K562 (cell line): ENCODE results near the gene UBE2QL1. TPM values are rescaled to one million over a fixed set of nuclear protein-coding genes. Genes with fewer than 3 reads are reported as not detected.

ENCODE experiments used
- ATAC-seq: fragments of 200-7000 bp; cut with Tn5 transposase; 3 replicates; pipeline ENCODE4 v1.9.1; 2020; ENCODE audit warnings: moderate library complexity
- BruUV-seq: library from RNA; stranded (reverse); fragments of 400-500 nt; replicated peaks from 2 replicates; lab custom pipeline; 2021; lab: Mats Ljungman, UMichigan
- CTCF ChIA-PET: fragments of 300-600 bp; formaldehyde crosslinking; extraction: SDS; loops from one replicate; lab custom pipeline; 2021; ENCODE audit warnings: low intra/inter-chr PET ratio; lab: Yijun Ruan, JAX
- POLR2A ChIA-PET: fragments of 300-600, 350-650 bp; sonication (Branson Sonifier 250); formaldehyde crosslinking; extraction: SDS; loops from one replicate; lab custom pipeline; 2021; ENCODE audit warnings: antibody characterized with exemption, inconsistent platforms; lab: Yijun Ruan, JAX
- DNase-seq, 4 experiments: peaks; one replicate each; pipeline versions ENCODE4 v3.0.0 to v3.0.0-alpha.2; 2011 to 2018; ENCODE audit warnings: low spot score in 3 of 4, mixed read lengths in 3 of 4; ENCODE audit errors: extremely low read depth in 1 of 4
- FAIRE-seq: peaks from 2 replicates; lab custom pipeline; 2011; peaks lifted over from hg19 to GRCh38; lab: Jason Lieb, UNC
- H2AFZ ChIP-seq: 2 replicates; pipeline ENCODE4 v1.6.0; 2011; ENCODE audit warnings: low read depth, low read length, control low read depth, inconsistent platforms
- H3K27ac ChIP-seq: fragments of 200-600 bp; 3 replicates; pipeline ENCODE4 v1.8.0; 2011; ENCODE audit warnings: low read depth, mild to moderate bottlenecking, control low read depth, inconsistent platforms, low read length, moderate library complexity, mixed read lengths; ENCODE audit errors: extremely low read depth
- H3K27me3 ChIP-seq, 2 experiments: fragments of 300-600 bp in 1 of 2; 2 replicates in 1 of 2; 3 replicates in 1 of 2; pipeline versions ENCODE4 v1.6.0 to v1.8.0; 2011; ENCODE audit warnings: inconsistent platforms in 2 of 2, low read length in 2 of 2, mild to moderate bottlenecking in 1 of 2, mixed read lengths in 1 of 2, moderate library complexity in 1 of 2; ENCODE audit not compliant: control insufficient read depth in 2 of 2, insufficient read depth in 2 of 2
- H3K36me3 ChIP-seq: fragments of 300-600 bp; 3 replicates; pipeline ENCODE4 v1.8.0; 2011; ENCODE audit warnings: mild to moderate bottlenecking, low read length, inconsistent platforms; ENCODE audit not compliant: control insufficient read depth, insufficient read depth
- H3K4me1 ChIP-seq, 2 experiments: fragments of 200-600 bp in 1 of 2; replicated peaks in 1 of 2; 2 replicates in 1 of 2; 3 replicates in 1 of 2; pipeline versions ENCODE4 v1.5.1 to v1.8.0; 2011; ENCODE audit warnings: inconsistent platforms in 2 of 2, low read length in 2 of 2, mild to moderate bottlenecking in 1 of 2, mixed read lengths in 1 of 2, moderate library complexity in 1 of 2; ENCODE audit not compliant: control insufficient read depth in 2 of 2, insufficient read depth in 2 of 2
- H3K4me2 ChIP-seq: 2 replicates; pipeline ENCODE4 v1.6.1; 2011; ENCODE audit warnings: low read length, control low read depth, inconsistent platforms, mixed read lengths; ENCODE audit not compliant: insufficient read depth
- H3K4me3 ChIP-seq: fragments of 200-600 bp; sonication (generic), shearing (Covaris generic); 2 replicates; pipeline ENCODE4 v1.5.1; 2016; ENCODE audit warnings: control low read depth, inconsistent platforms
- H3K79me2 ChIP-seq: fragments of 200-600 bp; 3 replicates; pipeline ENCODE4 v1.8.0; 2011; ENCODE audit warnings: low read length, inconsistent platforms; ENCODE audit not compliant: control insufficient read depth, insufficient read depth
- H3K9ac ChIP-seq, 2 experiments: 2 replicates each; pipeline versions ENCODE4 v1.6.0 to v1.6.1; 2011; ENCODE audit warnings: low read depth in 2 of 2, low read length in 2 of 2, control low read depth in 1 of 2, inconsistent platforms in 1 of 2, mild to moderate bottlenecking in 1 of 2, mixed read lengths in 1 of 2; ENCODE audit not compliant: insufficient read depth in 1 of 2
- H3K9me1 ChIP-seq: one replicate; pipeline ENCODE4 v1.6.0; 2011; ENCODE audit warnings: inconsistent platforms, mild to moderate bottlenecking, low read length, moderate library complexity; ENCODE audit not compliant: control insufficient read depth, insufficient read depth
- H3K9me3 ChIP-seq: replicated peaks from 2 replicates; pipeline ENCODE4 v1.5.1; 2011; ENCODE audit warnings: low read depth, low read length, inconsistent platforms; ENCODE audit not compliant: control insufficient read depth, insufficient read depth
- H4K20me1 ChIP-seq: replicated peaks from 2 replicates; pipeline ENCODE4 v1.6.1; 2011; ENCODE audit warnings: low read length, inconsistent platforms, mixed read lengths; ENCODE audit not compliant: control insufficient read depth, insufficient read depth
- ATF2 ChIP-seq: sonication (generic); formaldehyde crosslinking; IDR thresholded peaks from 2 replicates; pipeline ENCODE4 v1.8.1; 2022; ENCODE audit warnings: missing genetic modification reagents
- HEY1 ChIP-seq: fragments of 250-450 bp; sonication (Bioruptor Pico); IDR thresholded peaks from 2 replicates; pipeline ENCODE4 v1.5.0; 2020; ENCODE audit warnings: mild to moderate bottlenecking, moderate library complexity, borderline replicate concordance
- KAT2B ChIP-seq: IDR thresholded peaks from one replicate; pipeline ENCODE4 v1.6.1; 2012; ENCODE audit warnings: low read depth, mild to moderate bottlenecking, control low read depth, inconsistent platforms, low read length, moderate library complexity
- MCM5 ChIP-seq: fragments of 450-650 bp; IDR thresholded peaks from 2 replicates; pipeline ENCODE4 v1.6.1; 2016; ENCODE audit warnings: low read depth
- RFX5 ChIP-seq: IDR thresholded peaks from 2 replicates; pipeline ENCODE4 v1.6.1; 2011; ENCODE audit warnings: low read depth, mild to moderate bottlenecking, improper control_type of control experiment, low read length
- SETDB1 ChIP-seq: IDR thresholded peaks from one replicate; pipeline ENCODE4 v1.6.1; 2012; ENCODE audit warnings: low read length, control low read depth, inconsistent platforms
- SP1 ChIP-seq: sonication (generic); formaldehyde crosslinking; IDR thresholded peaks from 2 replicates; pipeline ENCODE4 v1.8.1; 2022; ENCODE audit warnings: mild to moderate bottlenecking, missing genetic modification reagents
- UBTF ChIP-seq, 2 experiments: IDR thresholded peaks; 2 replicates each; pipeline ENCODE4 v1.6.1; 2012; ENCODE audit warnings: improper control_type of control experiment in 2 of 2, low read depth in 2 of 2, low read length in 2 of 2, borderline replicate concordance in 1 of 2
- ZNF224 ChIP-seq: sonication (generic); formaldehyde crosslinking; IDR thresholded peaks from 2 replicates; pipeline ENCODE4 v1.8.0; 2022; ENCODE audit warnings: mild to moderate bottlenecking, missing genetic modification reagents
- ZNF586 ChIP-seq: fragments of 450-650 bp; formaldehyde crosslinking; conservative IDR thresholded peaks from 2 replicates; pipeline ENCODE4 v1.4.0; 2020; ENCODE audit warnings: mild to moderate bottlenecking, moderate library complexity
- ZNF644 ChIP-seq: fragments of 200-800 bp; sonication (Bioruptor generic); IDR thresholded peaks from 2 replicates; pipeline ENCODE4 v1.6.1; 2016; ENCODE audit warnings: low read depth, missing genetic modification characterization, missing compliant biosample characterization
- WGBS: fragments of 100-300 bp; shearing (Covaris generic); methylation state at CpG from one replicate; pipeline ENCODE4 v1.1.6; 2016; ENCODE audit warnings: low coverage, mixed read lengths; ENCODE audit not compliant: insufficient coverage; ENCODE audit errors: missing lambda C conversion rate; 5-methylcytosine and 5-hydroxymethylcytosine counted together
- in situ Hi-C: fragments of 300-500 bp; cut with MboI; formaldehyde crosslinking; loops from 4 replicates; pipeline ENCODE4 v1.15.0; 2018; ENCODE audit warnings: inconsistent platforms, mixed read lengths
- intact Hi-C: fragments of 100-400 bp; cut with micrococcal nuclease; formaldehyde crosslinking; loops from 2 replicates; pipeline ENCODE4 v1.14.2; 2022
- polyA plus RNA-seq, 8 experiments: library from polyadenylated mRNA; depleted of rRNA in 4 of 8; stranded (reverse) in 5 of 8; unstranded in 3 of 8; fragments of >200 nt; fragmentation: Nextera tagmentation in 2 of 8; fragmentation: Illumina TruSeq in 1 of 8; extraction: Ambion mirVana in 2 of 8; extraction: Trizol in 1 of 8; gene quantifications; 2 replicates each; pipeline versions ENCODE4 v1.2.1 to v1.2.3, GENCODE V29; 2011 to 2014; ENCODE audit warnings: inconsistent platforms in 1 of 8, missing spikeins in 1 of 8
- total RNA-seq, 7 experiments: library from RNA; depleted of rRNA in 6 of 7; stranded (reverse); fragments of >200 nt in 6 of 7; fragmentation: Illumina TruSeq in 2 of 7; extraction: Trizol in 2 of 7; gene quantifications; 2 replicates each; pipeline versions ENCODE4 v1.2.1 to v1.2.3, GENCODE V29; 2011 to 2021; ENCODE audit warnings: low replicate concordance in 1 of 7

UBE2QL1 gene
- total and polyA plus RNA-seq, 9 of the 15 experiments (the other 6 are each of a cell fraction or from before 2014, with no cell fraction given) = not detected

- Histone ChIP-seq H3K4me3 (no peak overlapping the region), H4K20me1 (no peaks in the 10 kb centered on the region), H3K9me3 (no peaks in the 10 kb centered on the region), H3K27ac (no peak overlapping the region), H3K9me1 (no peaks in the 10 kb centered on the region), H3K9ac (no peak overlapping the region), H3K36me3 (no peaks in the 10 kb centered on the region), H3K79me2 (no peaks in the 10 kb centered on the region), H2AFZ (no peak overlapping the region), H3K4me1 (no peaks in the 10 kb centered on the region), H3K27me3 (peaks cover 35 to 51% of the 10 kb centered on the region in 2 experiments), H3K4me2 (no peak overlapping the region)
- under 1% methylated on average over 8 of the region's 8 CpGs for WGBS
- ATAC-seq (no peak), DNase-seq (no peak), FAIRE-seq (no peak)
- intact Hi-C loops (no loop called here), in situ Hi-C loops (no loop called here)
- ChIA-PET CTCF (no interaction called here), POLR2A (no interaction called here)
- no TSS peak for BruUV-seq
- TF ChIP-seq UBTF (IDR thresholded peaks at IDR 0.05; ENCODE audit: borderline replicate concordance in 1 of 2, low read depth in 2 of 2, low read length in 2 of 2) = no peak
- no peak for TF ChIP-seq ATF2 (CRISPR knock-in tag)
- no peak for TF ChIP-seq RFX5
- no peak for TF ChIP-seq KAT2B
- TF ChIP-seq ZNF644 (tag) = no peak
- no peak for TF ChIP-seq HEY1 (CRISPR knock-in tag)
- TF ChIP-seq ZNF224 = no peak
- no peak for TF ChIP-seq MCM5
- TF ChIP-seq SETDB1 = no peak
- TF ChIP-seq SP1 (CRISPR knock-in tag) = no peak
- TF ChIP-seq ZNF586 (CRISPR knock-in tag) = no peak
Observed at GRCh38 chr5:6495433-6496206, 47.0 kb downstream of the UBE2QL1 start.
